Measurements from ENCODE around the gene RIMS3. TPM values are rescaled to one million over a fixed set of nuclear protein-coding genes. Genes with fewer than 3 reads are reported as not detected.

The RIMS3 gene
- total RNA-seq, 1 experiment from 2014 or later, result 19.8 TPM

DNA sequence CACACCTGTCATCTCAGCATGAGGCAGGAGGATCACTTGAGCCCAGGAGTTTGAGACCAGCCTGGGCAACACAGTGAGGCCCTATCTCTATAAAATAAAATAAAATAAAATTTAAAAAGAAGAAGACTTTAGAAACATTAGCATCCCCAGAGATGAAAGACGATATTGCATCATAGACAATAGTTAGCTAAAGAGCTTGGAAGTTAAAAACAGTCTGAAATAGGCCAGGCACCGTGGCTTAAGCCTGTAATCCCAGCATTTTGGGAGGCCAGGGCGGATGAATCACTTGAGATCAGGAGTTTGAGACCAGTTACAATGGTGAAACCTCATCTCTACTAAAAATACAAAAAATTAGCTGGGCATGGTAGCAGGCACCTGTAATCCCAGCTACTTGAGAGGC lies 59.3 kb downstream of the RIMS3 start:
- CTCF ChIA-PET, result interaction anchor here (0.7 kb wide), 1 partner anchor 124 kb away, joined by 3 read pairs; no protein-coding TSS in a partner anchor
- no peaks in the 10 kb centered on the region for H3K36me3 Mint-ChIP-seq

GRCh38 chr1:40599926-40600325 lies 65.6 kb downstream of the RIMS3 start:
- ChIA-PET POLR2A (interaction anchor here (0.5 kb wide), 1 partner anchor 885 kb away, joined by 3 read pairs; no protein-coding TSS in a partner anchor), CTCF (interaction anchor here (0.6 kb wide), 1 partner anchor 994 kb away, joined by 3 read pairs; no protein-coding TSS in a partner anchor)
- Mint-ChIP-seq H3K27ac (no peak overlapping the region), H3K36me3 (peaks cover 5% of the 10 kb centered on the region), H3K27me3 (ENCODE audit: low read depth) (no peaks in the 10 kb centered on the region; the same call in 1 of the 2 replicates), H3K4me1 (peaks cover 4% of the 10 kb centered on the region; the same call in 1 of the 2 replicates), H3K4me3 (no peak overlapping the region), H3K9me3 (peaks cover 13% of the 10 kb centered on the region)
- DNase-seq (ENCODE audit: low spot score), result no peak
- no peak for ATAC-seq
- TF ChIP-seq, protein P1, sequence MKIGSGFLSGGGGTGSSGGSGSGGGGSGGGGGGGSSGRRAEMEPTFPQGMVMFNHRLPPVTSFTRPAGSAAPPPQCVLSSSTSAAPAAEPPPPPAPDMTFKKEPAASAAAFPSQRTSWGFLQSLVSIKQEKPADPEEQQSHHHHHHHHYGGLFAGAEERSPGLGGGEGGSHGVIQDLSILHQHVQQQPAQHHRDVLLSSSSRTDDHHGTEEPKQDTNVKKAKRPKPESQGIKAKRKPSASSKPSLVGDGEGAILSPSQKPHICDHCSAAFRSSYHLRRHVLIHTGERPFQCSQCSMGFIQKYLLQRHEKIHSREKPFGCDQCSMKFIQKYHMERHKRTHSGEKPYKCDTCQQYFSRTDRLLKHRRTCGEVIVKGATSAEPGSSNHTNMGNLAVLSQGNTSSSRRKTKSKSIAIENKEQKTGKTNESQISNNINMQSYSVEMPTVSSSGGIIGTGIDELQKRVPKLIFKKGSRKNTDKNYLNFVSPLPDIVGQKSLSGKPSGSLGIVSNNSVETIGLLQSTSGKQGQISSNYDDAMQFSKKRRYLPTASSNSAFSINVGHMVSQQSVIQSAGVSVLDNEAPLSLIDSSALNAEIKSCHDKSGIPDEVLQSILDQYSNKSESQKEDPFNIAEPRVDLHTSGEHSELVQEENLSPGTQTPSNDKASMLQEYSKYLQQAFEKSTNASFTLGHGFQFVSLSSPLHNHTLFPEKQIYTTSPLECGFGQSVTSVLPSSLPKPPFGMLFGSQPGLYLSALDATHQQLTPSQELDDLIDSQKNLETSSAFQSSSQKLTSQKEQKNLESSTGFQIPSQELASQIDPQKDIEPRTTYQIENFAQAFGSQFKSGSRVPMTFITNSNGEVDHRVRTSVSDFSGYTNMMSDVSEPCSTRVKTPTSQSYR (CRISPR knock-in tag; IDR thresholded peaks at IDR 0.05), result no peak
- TF ChIP-seq CDX4 (CRISPR knock-in tag; IDR thresholded peaks at IDR 0.05; ENCODE audit: borderline replicate concordance) (no peak), NR2C2 (CRISPR knock-in tag; IDR thresholded peaks at IDR 0.05) (no peak), RELA (CRISPR knock-in tag; IDR thresholded peaks at IDR 0.05; ENCODE audit: borderline replicate concordance) (no peak), ESRRA (CRISPR knock-in tag; IDR thresholded peaks at IDR 0.05; ENCODE audit: borderline replicate concordance) (no peak), TEAD1 (CRISPR knock-in tag; IDR thresholded peaks at IDR 0.05) (no peak), SMAD3 (CRISPR knock-in tag; IDR thresholded peaks at IDR 0.05; ENCODE audit: borderline replicate concordance) (no peak), GABPB1 (CRISPR knock-in tag; IDR thresholded peaks at IDR 0.05) (no peak), SMAD4 (CRISPR knock-in tag; IDR thresholded peaks at IDR 0.05) (no peak), TEAD4 (CRISPR knock-in tag; IDR thresholded peaks at IDR 0.05) (no peak), NR1H2 (CRISPR knock-in tag; IDR thresholded peaks at IDR 0.05) (no peak)
- TF ChIP-seq, protein P2, sequence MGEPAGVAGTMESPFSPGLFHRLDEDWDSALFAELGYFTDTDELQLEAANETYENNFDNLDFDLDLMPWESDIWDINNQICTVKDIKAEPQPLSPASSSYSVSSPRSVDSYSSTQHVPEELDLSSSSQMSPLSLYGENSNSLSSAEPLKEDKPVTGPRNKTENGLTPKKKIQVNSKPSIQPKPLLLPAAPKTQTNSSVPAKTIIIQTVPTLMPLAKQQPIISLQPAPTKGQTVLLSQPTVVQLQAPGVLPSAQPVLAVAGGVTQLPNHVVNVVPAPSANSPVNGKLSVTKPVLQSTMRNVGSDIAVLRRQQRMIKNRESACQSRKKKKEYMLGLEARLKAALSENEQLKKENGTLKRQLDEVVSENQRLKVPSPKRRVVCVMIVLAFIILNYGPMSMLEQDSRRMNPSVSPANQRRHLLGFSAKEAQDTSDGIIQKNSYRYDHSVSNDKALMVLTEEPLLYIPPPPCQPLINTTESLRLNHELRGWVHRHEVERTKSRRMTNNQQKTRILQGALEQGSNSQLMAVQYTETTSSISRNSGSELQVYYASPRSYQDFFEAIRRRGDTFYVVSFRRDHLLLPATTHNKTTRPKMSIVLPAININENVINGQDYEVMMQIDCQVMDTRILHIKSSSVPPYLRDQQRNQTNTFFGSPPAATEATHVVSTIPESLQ (CRISPR knock-in tag; IDR thresholded peaks at IDR 0.05), result no peak
- TF ChIP-seq, protein P3, sequence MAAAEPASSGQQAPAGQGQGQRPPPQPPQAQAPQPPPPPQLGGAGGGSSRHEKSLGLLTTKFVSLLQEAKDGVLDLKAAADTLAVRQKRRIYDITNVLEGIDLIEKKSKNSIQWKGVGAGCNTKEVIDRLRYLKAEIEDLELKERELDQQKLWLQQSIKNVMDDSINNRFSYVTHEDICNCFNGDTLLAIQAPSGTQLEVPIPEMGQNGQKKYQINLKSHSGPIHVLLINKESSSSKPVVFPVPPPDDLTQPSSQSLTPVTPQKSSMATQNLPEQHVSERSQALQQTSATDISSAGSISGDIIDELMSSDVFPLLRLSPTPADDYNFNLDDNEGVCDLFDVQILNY (CRISPR knock-in tag; IDR thresholded peaks at IDR 0.05), result no peak
- TF ChIP-seq, protein P4, sequence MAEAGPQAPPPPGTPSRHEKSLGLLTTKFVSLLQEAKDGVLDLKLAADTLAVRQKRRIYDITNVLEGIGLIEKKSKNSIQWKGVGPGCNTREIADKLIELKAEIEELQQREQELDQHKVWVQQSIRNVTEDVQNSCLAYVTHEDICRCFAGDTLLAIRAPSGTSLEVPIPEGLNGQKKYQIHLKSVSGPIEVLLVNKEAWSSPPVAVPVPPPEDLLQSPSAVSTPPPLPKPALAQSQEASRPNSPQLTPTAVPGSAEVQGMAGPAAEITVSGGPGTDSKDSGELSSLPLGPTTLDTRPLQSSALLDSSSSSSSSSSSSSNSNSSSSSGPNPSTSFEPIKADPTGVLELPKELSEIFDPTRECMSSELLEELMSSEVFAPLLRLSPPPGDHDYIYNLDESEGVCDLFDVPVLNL (CRISPR knock-in tag; IDR thresholded peaks at IDR 0.05; ENCODE audit: borderline replicate concordance, low read depth), result no peak
- TF ChIP-seq, protein P5, sequence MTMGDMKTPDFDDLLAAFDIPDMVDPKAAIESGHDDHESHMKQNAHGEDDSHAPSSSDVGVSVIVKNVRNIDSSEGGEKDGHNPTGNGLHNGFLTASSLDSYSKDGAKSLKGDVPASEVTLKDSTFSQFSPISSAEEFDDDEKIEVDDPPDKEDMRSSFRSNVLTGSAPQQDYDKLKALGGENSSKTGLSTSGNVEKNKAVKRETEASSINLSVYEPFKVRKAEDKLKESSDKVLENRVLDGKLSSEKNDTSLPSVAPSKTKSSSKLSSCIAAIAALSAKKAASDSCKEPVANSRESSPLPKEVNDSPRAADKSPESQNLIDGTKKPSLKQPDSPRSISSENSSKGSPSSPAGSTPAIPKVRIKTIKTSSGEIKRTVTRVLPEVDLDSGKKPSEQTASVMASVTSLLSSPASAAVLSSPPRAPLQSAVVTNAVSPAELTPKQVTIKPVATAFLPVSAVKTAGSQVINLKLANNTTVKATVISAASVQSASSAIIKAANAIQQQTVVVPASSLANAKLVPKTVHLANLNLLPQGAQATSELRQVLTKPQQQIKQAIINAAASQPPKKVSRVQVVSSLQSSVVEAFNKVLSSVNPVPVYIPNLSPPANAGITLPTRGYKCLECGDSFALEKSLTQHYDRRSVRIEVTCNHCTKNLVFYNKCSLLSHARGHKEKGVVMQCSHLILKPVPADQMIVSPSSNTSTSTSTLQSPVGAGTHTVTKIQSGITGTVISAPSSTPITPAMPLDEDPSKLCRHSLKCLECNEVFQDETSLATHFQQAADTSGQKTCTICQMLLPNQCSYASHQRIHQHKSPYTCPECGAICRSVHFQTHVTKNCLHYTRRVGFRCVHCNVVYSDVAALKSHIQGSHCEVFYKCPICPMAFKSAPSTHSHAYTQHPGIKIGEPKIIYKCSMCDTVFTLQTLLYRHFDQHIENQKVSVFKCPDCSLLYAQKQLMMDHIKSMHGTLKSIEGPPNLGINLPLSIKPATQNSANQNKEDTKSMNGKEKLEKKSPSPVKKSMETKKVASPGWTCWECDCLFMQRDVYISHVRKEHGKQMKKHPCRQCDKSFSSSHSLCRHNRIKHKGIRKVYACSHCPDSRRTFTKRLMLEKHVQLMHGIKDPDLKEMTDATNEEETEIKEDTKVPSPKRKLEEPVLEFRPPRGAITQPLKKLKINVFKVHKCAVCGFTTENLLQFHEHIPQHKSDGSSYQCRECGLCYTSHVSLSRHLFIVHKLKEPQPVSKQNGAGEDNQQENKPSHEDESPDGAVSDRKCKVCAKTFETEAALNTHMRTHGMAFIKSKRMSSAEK (CRISPR knock-in tag; IDR thresholded peaks at IDR 0.05; ENCODE audit: borderline replicate concordance), result no peak
- TF ChIP-seq, protein P6, sequence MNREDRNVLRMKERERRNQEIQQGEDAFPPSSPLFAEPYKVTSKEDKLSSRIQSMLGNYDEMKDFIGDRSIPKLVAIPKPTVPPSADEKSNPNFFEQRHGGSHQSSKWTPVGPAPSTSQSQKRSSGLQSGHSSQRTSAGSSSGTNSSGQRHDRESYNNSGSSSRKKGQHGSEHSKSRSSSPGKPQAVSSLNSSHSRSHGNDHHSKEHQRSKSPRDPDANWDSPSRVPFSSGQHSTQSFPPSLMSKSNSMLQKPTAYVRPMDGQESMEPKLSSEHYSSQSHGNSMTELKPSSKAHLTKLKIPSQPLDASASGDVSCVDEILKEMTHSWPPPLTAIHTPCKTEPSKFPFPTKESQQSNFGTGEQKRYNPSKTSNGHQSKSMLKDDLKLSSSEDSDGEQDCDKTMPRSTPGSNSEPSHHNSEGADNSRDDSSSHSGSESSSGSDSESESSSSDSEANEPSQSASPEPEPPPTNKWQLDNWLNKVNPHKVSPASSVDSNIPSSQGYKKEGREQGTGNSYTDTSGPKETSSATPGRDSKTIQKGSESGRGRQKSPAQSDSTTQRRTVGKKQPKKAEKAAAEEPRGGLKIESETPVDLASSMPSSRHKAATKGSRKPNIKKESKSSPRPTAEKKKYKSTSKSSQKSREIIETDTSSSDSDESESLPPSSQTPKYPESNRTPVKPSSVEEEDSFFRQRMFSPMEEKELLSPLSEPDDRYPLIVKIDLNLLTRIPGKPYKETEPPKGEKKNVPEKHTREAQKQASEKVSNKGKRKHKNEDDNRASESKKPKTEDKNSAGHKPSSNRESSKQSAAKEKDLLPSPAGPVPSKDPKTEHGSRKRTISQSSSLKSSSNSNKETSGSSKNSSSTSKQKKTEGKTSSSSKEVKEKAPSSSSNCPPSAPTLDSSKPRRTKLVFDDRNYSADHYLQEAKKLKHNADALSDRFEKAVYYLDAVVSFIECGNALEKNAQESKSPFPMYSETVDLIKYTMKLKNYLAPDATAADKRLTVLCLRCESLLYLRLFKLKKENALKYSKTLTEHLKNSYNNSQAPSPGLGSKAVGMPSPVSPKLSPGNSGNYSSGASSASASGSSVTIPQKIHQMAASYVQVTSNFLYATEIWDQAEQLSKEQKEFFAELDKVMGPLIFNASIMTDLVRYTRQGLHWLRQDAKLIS (CRISPR knock-in tag; IDR thresholded peaks at IDR 0.05; ENCODE audit: borderline replicate concordance), result no peak

More for the DNA sequence above, 59.3 kb downstream of the RIMS3 start:
- no peak overlapping the region for H3K4me3 Mint-ChIP-seq
- no peak for ATAC-seq
- POLR2A ChIA-PET, result no interaction called here
- H3K27me3 Mint-ChIP-seq (ENCODE audit: low read depth), result no peaks in the 10 kb centered on the region
- DNase-seq (ENCODE audit: low spot score), result no peak
- no peaks in the 10 kb centered on the region for H3K4me1 Mint-ChIP-seq
- no peak overlapping the region for H3K27ac Mint-ChIP-seq
- peaks cover 7% of the 10 kb centered on the region; the same call in 1 of the 2 replicates for H3K9me3 Mint-ChIP-seq
- TF ChIP-seq ELF4 (CRISPR knock-in tag; IDR thresholded peaks at IDR 0.05; ENCODE audit: low read depth), result no peak
- TF ChIP-seq ZBTB21 (CRISPR knock-in tag; IDR thresholded peaks at IDR 0.05; ENCODE audit: borderline replicate concordance), result no peak
- no peak for TF ChIP-seq IRF2 (CRISPR knock-in tag; IDR thresholded peaks at IDR 0.05; ENCODE audit: borderline replicate concordance, low read depth)
- TF ChIP-seq NFYB (CRISPR knock-in tag; conservative IDR thresholded peaks at IDR 0.05; ENCODE audit: low read depth), result no peak
- no peak for TF ChIP-seq FOXP1 (CRISPR knock-in tag; IDR thresholded peaks at IDR 0.05; ENCODE audit: borderline replicate concordance)

All from WTC11 (cell line).